GM18858 (cell line): Measurements from ENCODE around the gene PNPLA1.

Source experiments
- ATAC-seq: cut with Tn5 transposase; IDR thresholded peaks from one replicate; pipeline ENCODE4 v1.9.1; 2021; ENCODE audit not compliant: unreplicated experiment

The PNPLA1 gene

DNA sequence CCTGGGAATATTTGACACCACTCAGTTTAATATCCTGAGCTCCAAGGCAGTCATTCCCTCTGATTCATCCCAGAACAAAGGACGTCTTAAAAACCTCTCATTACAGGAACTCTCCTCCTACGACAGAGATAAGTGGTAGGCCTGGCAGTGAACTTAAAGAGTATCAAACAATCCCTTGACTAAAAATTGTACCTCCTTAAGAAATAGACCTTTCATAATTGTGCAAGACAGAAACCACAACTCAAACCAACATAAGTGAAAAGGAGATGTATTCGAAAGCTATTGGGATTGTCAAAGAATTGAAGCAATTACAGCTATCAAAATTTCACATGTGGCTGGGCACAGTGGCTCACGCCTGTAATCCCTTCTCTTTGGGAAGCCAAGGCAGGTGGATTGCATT, 86.0 kb downstream of the PNPLA1 start:
- no peak for ATAC-seq

DNA sequence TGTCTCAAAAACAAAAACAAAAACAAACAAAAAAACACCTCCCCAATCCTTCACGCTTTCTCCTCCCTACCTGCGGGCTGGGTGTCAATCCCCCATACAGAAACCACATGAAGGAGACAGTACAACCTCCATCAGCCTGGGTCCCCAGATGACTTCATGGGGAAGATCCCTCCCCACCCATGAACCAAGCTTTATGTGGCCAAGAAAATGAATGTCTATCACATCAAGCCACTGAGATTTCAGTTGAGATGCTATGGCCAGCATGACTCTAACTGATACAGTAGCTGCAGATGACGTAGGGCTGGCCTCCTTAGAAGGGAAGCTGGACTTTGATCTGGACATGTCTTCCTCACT, 88.0 kb downstream of the PNPLA1 start:
- no peak for ATAC-seq
